GM19328 (cell line): ENCODE data around the gene DCAF17.
"Not testable (repeated sequence)": the region's sequence is repeated elsewhere in the genome, so short reads cannot be mapped to it uniquely, and the experiment has no call there.

Source experiments
- ATAC-seq: cut with Tn5 transposase; IDR thresholded peaks from one replicate; pipeline ENCODE4 v1.9.1; 2021; ENCODE audit warnings: mild to moderate bottlenecking, moderate library complexity; ENCODE audit not compliant: unreplicated experiment

DCAF17 gene

GRCh38 chr2:171410101-171410500 is 23.9 kb upstream of the DCAF17 start:
- no peak for ATAC-seq

- ATAC-seq: no peak
These were observed 23.4 kb upstream of the DCAF17 start for GRCh38 chr2:171410624-171411023.

DNA sequence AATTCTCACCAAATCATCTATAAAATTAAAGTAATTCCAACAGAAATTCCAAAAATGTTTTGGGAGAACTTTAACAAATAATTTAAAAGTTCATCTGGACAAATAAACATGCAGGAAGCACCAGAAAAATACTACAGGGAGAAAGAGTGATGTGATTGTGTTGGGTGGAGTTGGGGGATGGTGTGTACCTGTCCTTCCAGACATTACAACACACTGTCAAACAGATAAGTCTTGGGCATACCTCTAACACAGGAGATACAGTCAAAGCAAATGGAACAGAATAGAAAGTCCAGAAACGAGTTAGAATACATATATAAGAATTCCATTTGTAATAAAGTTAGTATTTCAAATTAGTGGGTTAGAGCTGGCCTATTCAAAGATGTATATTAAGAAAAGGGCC is 22.8 kb upstream of the DCAF17 start:
- ATAC-seq: no peak

DNA sequence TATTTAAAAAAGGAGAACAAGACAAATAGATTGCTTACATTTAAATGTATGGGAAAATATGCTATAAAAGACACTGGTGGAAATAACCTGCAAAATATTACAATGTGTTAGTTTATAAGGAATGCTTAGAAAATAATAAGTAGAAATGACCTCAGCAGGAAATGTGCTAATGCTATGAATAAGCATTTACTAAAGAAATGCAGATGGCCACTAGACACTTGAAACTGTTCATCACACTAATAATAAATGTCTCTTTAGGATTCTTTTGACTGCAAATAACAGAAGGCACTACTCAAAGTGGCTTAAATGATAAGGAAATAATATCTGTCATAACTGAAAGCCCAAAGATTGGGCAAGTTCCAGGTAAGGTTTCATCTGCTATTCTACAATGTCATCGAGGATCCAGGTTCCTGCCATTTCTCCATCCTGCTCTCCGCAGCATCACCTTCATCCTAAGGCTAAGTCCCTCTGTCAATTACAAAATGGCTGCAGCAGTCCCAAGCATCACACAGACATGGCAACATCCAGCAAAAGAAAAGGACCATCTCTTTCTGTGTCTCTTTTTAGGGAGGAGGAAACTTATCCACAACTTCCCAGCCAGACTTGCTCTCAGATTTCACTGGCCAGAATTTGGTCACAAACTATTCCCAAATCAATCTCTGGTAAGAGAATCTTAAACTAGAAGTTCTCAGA is 22.1 kb upstream of the DCAF17 start:
- ATAC-seq: no peak

- no peak for ATAC-seq
These were observed 21.4 kb upstream of the DCAF17 start for GRCh38 chr2:171412571-171413175.

GRCh38 chr2:171414645-171415044 is 19.4 kb upstream of the DCAF17 start:
- ATAC-seq: not testable (repeated sequence)

- peak; percentile 78 for ATAC-seq
These were observed 17.8 kb upstream of the DCAF17 start for GRCh38 chr2:171416009-171416926.

- no peak for ATAC-seq
These were observed 14.7 kb upstream of the DCAF17 start for GRCh38 chr2:171419333-171419732.

DNA sequence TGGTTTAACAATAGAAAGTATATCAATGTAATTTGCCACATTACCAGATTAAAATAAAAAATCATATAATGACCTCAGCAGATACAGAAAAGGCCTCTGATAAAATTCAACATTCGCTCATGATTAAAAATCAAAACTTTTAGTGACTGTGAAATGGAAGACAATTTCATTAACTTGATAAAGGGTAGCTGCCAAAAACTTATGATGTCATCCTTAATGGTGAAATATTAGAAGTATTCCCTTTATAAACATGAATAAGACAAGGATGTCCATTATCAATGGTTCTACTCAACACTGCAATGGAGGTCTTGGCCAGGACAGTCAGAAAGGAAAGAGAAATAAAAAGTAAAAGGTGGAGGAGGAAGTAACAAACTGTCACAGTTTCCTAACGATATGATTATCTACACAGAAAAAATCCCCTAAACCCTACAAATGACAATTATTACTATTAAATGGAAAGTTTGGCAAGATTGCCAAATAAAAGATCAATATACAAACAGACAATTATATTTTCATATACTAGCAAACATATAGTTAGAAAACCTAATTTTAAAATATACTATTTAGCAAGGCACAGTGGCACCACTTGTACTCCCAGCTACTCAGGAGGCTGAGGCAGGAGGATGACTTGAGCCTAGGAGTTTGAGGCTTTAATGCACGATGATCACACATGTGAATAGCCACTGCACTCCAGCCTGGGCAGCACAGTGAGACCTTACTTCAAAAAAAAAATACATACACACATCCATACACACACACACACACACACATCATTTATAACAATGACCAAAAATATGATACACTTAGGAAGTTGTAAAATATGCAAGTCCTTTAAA is 13.1 kb upstream of the DCAF17 start:
- ATAC-seq: no peak

GRCh38 chr2:171422710-171423495 is 11.1 kb upstream of the DCAF17 start:
- ATAC-seq: not testable (repeated sequence)

- ATAC-seq: no peak
These were observed 3.3 kb upstream of the DCAF17 start for GRCh38 chr2:171430516-171431410.

GRCh38 chr2:171431677-171432167 is 2.3 kb upstream of the DCAF17 start:
- no peak for ATAC-seq

- ATAC-seq: no peak
These were observed 1.6 kb upstream of the DCAF17 start for GRCh38 chr2:171432206-171432968.

- no peak for ATAC-seq
These were observed 860 bp upstream of the DCAF17 start for GRCh38 chr2:171432969-171433762.

- ATAC-seq: no peak
These were observed 338 bp upstream of the DCAF17 start, which contains the start of gene METTL8 for GRCh38 chr2:171433763-171434012. TSS of gene METTL8 (minus strand) at chr2:171433990. CDS start at chr2:171392185, 41,805 bp downstream.

- no peak for ATAC-seq
These were observed 2.3 kb downstream of the DCAF17 start for GRCh38 chr2:171436307-171436706.

- ATAC-seq: no peak
These were observed 7.4 kb downstream of the DCAF17 start for GRCh38 chr2:171441470-171441869.
